PFSK-1 (cell line): ENCODE measurements around the gene CD300LB.

Source experiments
- POLR2AphosphoS5 ChIP-seq: IDR thresholded peaks from 2 replicates; pipeline ENCODE4 v1.6.1; 2012; ENCODE audit warnings: low read depth, mild to moderate bottlenecking, control low read depth, low read length, moderate library complexity
- REST ChIP-seq, 2 experiments: IDR thresholded peaks; 2 replicates each; pipeline versions ENCODE4 v1.6.1 to v1.8.0; 2011 to 2012; ENCODE audit warnings: low read depth in 2 of 2, low read length in 2 of 2, control low read depth in 1 of 2, inconsistent platforms in 1 of 2, mild to moderate bottlenecking in 1 of 2, moderate library complexity in 1 of 2; ENCODE audit not compliant: insufficient read depth in 1 of 2
- SIN3A ChIP-seq: IDR thresholded peaks from 2 replicates; pipeline ENCODE4 v1.6.1; 2012; ENCODE audit warnings: mild to moderate bottlenecking, low read length, moderate library complexity, borderline replicate concordance; ENCODE audit not compliant: insufficient read depth

GRCh38 chr17:74568106-74568873 lies 37.0 kb upstream of the CD300LB start:
- TF ChIP-seq POLR2AphosphoS5 (no peak), REST (IDR thresholded peaks at IDR 0.05; ENCODE audit: insufficient read depth in 1 of 2, low read depth in 2 of 2, low read length in 2 of 2) (no peak), SIN3A (no peak)
